GM20000 (cell line): ENCODE results near the gene TDRD5.
"Not testable (repeated sequence)": the region's sequence is repeated elsewhere in the genome, so short reads cannot be mapped to it uniquely, and the experiment has no call there.

Source experiments
- DNase-seq: peaks from one replicate; pipeline ENCODE4 v3.0.0; 2012; ENCODE audit warnings: low spot score
- TF ChIP-seq, protein P1 (sequence below): IDR thresholded peaks from 2 replicates; pipeline ENCODE4 v1.5.1; 2012; ENCODE audit warnings: mild to moderate bottlenecking, control low read depth; ENCODE audit errors: extremely low read depth, missing control alignments

TDRD5 gene

DNA sequence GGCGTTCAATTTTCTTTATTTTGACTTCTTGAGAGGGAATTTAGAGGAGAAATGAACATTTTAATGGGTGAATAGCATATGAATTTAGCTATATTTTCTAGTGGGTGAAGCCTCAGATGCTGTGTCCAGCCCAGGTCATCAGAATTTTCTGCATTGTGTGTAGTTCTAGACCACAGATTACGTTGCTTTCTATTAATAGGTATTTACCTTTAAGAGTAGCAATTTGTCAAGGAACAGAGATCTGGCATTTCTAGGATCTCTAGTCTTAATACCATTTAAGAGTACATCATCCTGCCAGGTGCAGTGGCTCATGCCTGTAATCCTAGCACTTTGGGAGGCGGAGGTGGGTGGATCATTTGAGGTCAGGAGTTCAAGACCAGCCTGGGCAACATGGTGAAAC is 20.7 kb downstream of the TDRD5 start:
- TF ChIP-seq, protein P1, sequence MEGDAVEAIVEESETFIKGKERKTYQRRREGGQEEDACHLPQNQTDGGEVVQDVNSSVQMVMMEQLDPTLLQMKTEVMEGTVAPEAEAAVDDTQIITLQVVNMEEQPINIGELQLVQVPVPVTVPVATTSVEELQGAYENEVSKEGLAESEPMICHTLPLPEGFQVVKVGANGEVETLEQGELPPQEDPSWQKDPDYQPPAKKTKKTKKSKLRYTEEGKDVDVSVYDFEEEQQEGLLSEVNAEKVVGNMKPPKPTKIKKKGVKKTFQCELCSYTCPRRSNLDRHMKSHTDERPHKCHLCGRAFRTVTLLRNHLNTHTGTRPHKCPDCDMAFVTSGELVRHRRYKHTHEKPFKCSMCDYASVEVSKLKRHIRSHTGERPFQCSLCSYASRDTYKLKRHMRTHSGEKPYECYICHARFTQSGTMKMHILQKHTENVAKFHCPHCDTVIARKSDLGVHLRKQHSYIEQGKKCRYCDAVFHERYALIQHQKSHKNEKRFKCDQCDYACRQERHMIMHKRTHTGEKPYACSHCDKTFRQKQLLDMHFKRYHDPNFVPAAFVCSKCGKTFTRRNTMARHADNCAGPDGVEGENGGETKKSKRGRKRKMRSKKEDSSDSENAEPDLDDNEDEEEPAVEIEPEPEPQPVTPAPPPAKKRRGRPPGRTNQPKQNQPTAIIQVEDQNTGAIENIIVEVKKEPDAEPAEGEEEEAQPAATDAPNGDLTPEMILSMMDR, result no peak
- no peak for DNase-seq

DNA sequence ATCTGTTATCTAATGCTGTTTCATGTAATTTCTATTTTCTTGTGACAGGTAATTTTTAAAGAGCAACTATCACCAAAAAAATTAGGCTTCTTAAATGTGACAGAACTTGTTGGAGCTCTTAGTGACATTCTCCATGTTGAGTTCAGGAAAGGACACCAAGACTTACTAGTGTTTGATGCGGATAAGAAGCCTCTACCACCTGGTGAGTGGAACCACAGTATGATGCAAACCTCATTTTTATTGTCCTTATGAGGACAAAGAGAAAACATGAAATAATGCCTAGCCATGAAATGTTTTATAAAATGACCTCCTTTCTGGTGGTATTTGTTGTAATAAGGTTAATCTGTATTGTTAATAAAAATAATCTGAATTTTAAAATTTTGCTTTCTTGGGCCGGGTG is 39.1 kb downstream of the TDRD5 start:
- no peak for DNase-seq
- TF ChIP-seq, protein P1, result no peak

DNA sequence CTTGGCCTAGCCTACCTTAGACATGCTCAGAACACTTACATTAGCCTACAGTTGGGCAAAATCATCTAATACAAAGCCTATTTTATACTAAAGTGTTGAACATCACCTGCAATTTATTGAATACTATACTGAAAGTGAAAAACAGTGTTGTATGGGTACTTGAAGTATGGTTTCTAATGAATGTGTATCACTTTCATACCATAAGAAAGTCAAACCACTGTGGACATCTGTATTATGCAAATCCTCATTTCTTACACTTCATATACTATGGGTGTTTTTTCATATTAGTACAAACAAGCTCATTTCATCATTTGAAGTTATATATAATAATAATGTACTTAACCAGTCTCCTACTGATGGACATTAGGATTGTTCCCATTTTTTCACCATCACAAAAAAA is 41.2 kb downstream of the TDRD5 start:
- no peak for DNase-seq
- TF ChIP-seq, protein P1, result no peak

DNA sequence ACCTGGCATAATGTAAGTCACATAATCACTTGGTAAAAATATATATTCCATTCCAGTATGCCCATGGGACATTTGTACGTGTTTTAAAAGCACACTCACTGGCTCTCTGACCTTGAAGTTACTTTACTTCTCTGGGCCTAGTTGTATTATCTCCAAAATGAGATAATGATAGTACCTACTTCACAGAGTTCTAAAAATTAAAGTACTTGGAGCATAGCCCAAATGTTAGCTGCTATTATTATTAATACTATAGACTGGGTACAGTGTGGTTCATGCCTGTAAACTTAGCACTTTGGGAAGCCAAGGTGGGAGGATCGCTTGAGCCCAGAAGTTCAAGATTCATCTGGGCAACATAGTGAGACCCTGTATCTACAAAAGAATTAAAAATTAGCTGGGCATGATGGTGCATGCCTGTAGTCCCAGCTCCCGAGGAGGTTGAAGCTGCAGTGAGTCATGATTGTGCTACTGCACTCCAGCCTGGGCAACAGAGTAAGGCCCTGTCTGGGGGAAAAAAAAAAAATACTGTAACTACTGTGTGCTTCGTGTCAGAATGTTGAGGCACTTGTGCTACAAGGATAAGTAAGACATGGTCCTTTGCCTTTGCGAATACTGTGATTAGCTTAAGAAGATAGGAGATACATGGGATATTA is 45.7 kb downstream of the TDRD5 start:
- TF ChIP-seq, protein P1, result no peak

DNA sequence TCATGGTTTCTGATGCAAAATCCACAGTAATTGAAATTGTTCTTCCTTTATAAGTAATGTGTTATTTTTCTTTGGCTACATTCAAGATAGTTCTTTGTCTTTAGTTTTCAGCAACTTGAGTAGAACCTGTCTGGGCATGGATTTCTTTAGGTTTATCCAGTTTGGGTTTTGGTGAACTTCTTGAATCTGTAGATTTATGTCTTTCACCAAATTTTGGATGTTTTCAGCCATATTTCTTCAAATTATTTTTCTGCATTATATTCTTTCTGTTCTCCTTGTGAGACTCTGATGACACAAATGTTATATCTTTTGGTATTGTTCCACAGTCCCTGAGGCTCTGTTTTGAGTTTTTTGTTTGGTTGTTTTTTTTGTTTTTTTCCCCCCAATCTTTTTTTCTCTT is 69.4 kb downstream of the TDRD5 start:
- no peak for DNase-seq
- TF ChIP-seq, protein P1, result no peak

More for the DNA sequence above, 45.7 kb downstream of the TDRD5 start:
- no peak for DNase-seq

DNA sequence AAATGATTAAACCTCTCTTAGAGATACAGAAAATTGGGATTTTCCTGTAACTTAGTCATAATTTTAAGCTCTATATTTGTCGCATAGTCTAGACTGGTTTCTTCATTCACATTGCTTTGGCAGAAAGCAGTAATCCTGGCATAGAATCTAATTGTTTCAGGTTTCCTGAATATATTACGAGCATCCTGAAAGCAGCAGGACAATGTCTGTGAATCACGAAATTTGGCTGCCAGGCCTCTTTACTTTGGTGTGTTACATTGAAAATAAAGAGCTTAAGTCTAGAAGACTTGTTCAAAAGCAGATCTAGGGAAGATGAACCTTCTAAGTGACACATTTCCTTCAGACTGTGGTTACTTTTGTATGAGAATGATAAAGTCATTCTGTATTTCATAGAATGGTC is 72.2 kb downstream of the TDRD5 start:
- TF ChIP-seq, protein P1, result no peak
- DNase-seq, result no peak

DNA sequence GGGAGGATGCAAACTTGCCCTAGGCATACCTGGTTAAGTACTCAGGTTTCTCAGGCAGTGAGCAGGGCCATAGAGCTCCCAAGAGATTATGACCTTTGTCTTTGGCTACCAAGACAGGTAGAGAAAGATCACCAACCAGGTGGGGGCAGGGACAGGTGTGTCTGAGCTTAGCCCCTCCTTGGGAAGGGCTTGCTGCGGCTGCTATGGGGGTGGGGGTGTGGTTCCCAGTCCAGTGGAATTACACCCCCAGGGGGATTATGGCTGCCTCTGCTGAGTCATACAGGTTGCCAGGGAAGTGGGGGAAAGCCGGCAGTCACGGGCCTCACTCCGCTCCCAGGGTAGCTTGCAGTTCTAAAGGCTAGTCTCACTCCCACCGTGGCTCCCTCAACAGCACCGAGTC is 86.2 kb downstream of the TDRD5 start:
- no peak for DNase-seq
- TF ChIP-seq, protein P1, result no peak

DNA sequence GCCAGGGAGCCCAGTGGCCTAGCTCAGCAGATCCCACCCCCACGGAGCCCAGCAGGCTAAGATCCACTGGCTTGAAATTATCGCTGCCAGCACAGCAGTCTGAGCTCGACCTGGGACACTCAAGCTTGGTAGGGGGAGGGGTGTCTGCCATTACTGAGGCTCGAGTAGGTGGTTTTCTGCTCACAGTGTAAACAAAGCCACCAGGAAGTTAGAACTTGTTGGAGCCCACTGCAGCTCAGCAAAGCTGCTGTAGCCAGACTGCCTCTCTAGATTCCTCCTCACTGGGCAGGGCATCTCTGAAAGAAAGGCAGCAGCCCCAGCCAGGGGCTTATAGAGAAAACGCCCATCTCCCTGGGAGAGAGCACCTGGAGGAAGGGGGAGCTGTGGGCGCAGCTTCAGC is 102.9 kb downstream of the TDRD5 start:
- DNase-seq, result not testable (repeated sequence)
